ENCODE measurements around the gene KDF1.
"Not testable (repeated sequence)": the region's sequence is repeated elsewhere in the genome, so short reads cannot be mapped to it uniquely, and the experiment has no call there.

KDF1 gene

DNA sequence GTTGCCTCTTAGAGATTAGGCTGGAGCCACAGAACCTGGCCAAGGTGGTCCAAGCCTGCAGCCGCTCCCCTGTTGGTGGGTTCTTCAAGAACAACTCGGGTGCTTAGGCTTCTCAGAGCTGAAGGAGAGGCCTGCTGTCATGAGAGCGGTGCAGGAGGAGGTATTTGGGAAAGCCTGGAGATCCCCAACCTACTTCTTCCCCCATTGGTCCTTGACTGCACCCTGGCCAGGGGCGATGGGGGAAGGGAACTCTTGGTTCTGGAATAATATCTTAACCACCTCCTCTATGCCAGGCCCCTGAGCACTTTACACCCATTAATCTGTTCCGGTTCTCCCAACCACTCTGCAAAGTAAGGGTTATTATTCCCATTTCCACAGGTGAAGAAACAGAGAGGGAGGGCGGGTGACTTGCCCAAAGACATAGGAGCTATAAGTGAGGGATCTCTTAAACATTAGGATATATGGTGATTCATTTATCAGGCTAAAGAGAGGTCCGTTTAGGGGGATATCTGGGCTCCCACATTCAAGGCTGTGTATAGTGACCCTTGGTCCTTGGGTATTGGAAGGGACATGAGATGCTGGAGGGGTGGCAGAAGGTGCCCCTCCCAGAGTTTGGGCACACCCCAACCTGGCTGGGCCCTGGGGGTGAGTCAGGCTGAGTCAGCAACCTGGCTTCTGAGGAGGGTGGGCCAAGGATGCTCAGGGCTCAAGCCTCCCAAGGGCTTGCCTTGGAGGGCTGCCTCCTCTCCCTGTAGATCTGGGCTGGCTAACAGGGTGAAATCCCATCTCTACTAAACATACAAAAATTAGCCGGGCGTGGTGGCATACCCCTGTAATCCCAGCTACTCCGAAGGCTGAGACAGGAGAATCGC is 38.4 kb upstream of the KDF1 start:
- H3K27ac Mint-ChIP-seq, result no peak overlapping the region
- H3K4me1 Mint-ChIP-seq, result peaks cover 7% of the 10 kb centered on the region
- no peaks in the 10 kb centered on the region for H3K9me3 Mint-ChIP-seq
- H3K4me3 Mint-ChIP-seq, result no peak overlapping the region
- H3K36me3 Mint-ChIP-seq, result no peaks in the 10 kb centered on the region
- H3K27me3 Mint-ChIP-seq, result peaks cover 15% of the 10 kb centered on the region

- Mint-ChIP-seq H3K36me3 (no peaks in the 10 kb centered on the region), H3K27ac (no peak overlapping the region), H3K4me3 (no peak overlapping the region), H3K4me1 (peaks cover 15% of the 10 kb centered on the region), H3K9me3 (no peaks in the 10 kb centered on the region), H3K27me3 (peaks cover 21% of the 10 kb centered on the region)
These were observed 36.4 kb upstream of the KDF1 start for GRCh38 chr1:26996665-26997064.

- H3K27ac Mint-ChIP-seq, result no peak overlapping the region
These were observed 35.8 kb upstream of the KDF1 start for GRCh38 chr1:26996024-26996423.

GRCh38 chr1:26994787-26995517 is 34.7 kb upstream of the KDF1 start:
- Mint-ChIP-seq H3K4me1 (peaks cover 22% of the 10 kb centered on the region), H3K27me3 (peaks cover 27% of the 10 kb centered on the region), H3K27ac (no peak overlapping the region), H3K9me3 (no peaks in the 10 kb centered on the region), H3K36me3 (no peaks in the 10 kb centered on the region), H3K4me3 (peak overlapping the region; percentile 76)

More at GRCh38 chr1:26996024-26996423, 35.8 kb upstream of the KDF1 start:
- Mint-ChIP-seq H3K4me1 (peaks cover 22% of the 10 kb centered on the region), H3K4me3 (no peak overlapping the region), H3K36me3 (no peaks in the 10 kb centered on the region), H3K9me3 (no peaks in the 10 kb centered on the region), H3K27me3 (peaks cover 25% of the 10 kb centered on the region)

- Mint-ChIP-seq H3K9me3 (no peaks in the 10 kb centered on the region), H3K27ac (no peak overlapping the region)
These were observed 33.9 kb upstream of the KDF1 start for GRCh38 chr1:26994020-26994786.

GRCh38 chr1:26993237-26994019 is 33.2 kb upstream of the KDF1 start, which contains the start of gene TRNP1:
TRNP1 (plus strand) TSS chr1:26993692; CDS start chr1:26993787, 95 bp downstream.
- Mint-ChIP-seq H3K4me3 (peak within 1 kb of the TSS; percentile 82), H3K27me3 (peaks cover 27% of the 10 kb centered on the region), H3K4me1 (peaks cover 22% of the 10 kb centered on the region), H3K36me3 (no peaks in the 10 kb centered on the region), H3K9me3 (no peaks in the 10 kb centered on the region), H3K27ac (peak within 1 kb of the TSS; percentile 72)

More at GRCh38 chr1:26994020-26994786, 33.9 kb upstream of the KDF1 start:
- Mint-ChIP-seq H3K36me3 (no peaks in the 10 kb centered on the region), H3K27me3 (peaks cover 27% of the 10 kb centered on the region), H3K4me1 (peaks cover 22% of the 10 kb centered on the region), H3K4me3 (peak overlapping the region; percentile 76)

- H3K27ac Mint-ChIP-seq, result no peak overlapping the region
- H3K36me3 Mint-ChIP-seq, result no peaks in the 10 kb centered on the region
- H3K27me3 Mint-ChIP-seq, result peaks cover 25% of the 10 kb centered on the region
- peaks cover 15% of the 10 kb centered on the region for H3K4me1 Mint-ChIP-seq
- H3K4me3 Mint-ChIP-seq, result peak overlapping the region; percentile 57
- no peaks in the 10 kb centered on the region for H3K9me3 Mint-ChIP-seq
These were observed 31.2 kb upstream of the KDF1 start for GRCh38 chr1:26991310-26992116.

DNA sequence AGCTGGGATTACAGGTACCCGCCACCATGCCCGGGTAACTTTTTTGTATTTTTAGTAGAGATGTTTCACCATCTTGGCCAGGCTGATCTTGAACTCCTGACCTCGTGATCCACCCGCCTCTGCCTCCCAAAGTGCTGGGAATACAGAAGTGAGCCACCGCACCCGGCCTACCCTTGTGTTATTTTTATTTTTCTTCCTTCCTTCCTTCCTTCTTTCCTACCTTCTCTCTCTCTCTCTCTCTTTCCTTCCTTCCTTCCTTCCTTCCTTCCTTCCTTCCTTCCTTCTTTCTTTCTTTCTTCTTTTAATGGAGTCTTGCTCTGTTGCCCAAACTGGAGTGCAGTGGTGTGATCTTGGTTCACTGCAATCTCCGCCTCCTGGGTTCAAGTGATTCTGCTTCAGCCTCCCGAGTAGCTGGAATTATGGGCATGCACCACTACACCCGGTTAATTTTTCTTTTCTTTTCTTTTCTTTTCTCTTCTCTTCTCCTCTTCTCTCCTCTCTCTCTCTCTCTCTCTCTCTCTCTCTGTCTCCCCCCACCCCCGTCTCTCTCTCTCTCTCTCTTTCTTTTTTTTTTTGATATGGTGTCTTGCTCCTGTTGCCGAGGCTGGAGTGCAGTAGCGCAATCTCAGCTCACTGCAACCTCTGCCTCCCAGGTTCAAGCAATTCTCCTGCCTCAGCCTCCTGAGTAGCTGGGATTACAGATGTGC is 29.3 kb upstream of the KDF1 start:
- H3K9me3 Mint-ChIP-seq, H3K36me3 Mint-ChIP-seq, H3K4me3 Mint-ChIP-seq, H3K27ac Mint-ChIP-seq: not testable (repeated sequence)
- peaks cover 20% of the 10 kb centered on the region for H3K27me3 Mint-ChIP-seq
- peaks cover 15% of the 10 kb centered on the region for H3K4me1 Mint-ChIP-seq

DNA sequence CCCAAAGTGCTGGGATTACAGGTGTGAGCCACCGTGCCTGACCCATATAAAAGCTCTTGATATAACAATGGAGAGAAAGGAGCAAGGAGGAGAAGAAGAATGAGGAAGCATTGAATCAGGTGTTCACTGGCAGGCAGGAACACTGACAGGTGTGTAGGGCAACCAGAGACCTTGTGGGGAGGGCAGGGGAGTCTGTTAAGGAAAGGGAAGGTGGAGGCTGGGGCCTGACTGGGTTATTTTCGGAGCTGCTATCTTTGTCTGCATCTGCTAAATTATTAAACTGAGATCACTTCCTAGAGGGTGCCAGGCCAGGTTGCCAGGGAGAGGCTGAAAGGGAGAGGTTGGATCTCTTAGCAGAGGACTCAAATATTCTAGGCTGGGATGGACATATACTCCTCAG is 26.4 kb upstream of the KDF1 start:
- H3K4me3 Mint-ChIP-seq, result no peak overlapping the region
- peaks cover 6% of the 10 kb centered on the region for H3K4me1 Mint-ChIP-seq
- peaks cover 17% of the 10 kb centered on the region for H3K27me3 Mint-ChIP-seq
- H3K36me3 Mint-ChIP-seq, result no peaks in the 10 kb centered on the region
- no peak overlapping the region for H3K27ac Mint-ChIP-seq
- H3K9me3 Mint-ChIP-seq, result no peaks in the 10 kb centered on the region

GRCh38 chr1:26984291-26984690 is 24.0 kb upstream of the KDF1 start:
- Mint-ChIP-seq H3K27ac (no peak overlapping the region), H3K4me3 (no peak overlapping the region), H3K9me3 (no peaks in the 10 kb centered on the region), H3K36me3 (no peaks in the 10 kb centered on the region), H3K4me1 (no peaks in the 10 kb centered on the region), H3K27me3 (peaks cover 16% of the 10 kb centered on the region)

- Mint-ChIP-seq H3K4me3 (no peak overlapping the region), H3K4me1 (no peaks in the 10 kb centered on the region), H3K27ac (no peak overlapping the region), H3K27me3 (peaks cover 16% of the 10 kb centered on the region), H3K36me3 (no peaks in the 10 kb centered on the region), H3K9me3 (no peaks in the 10 kb centered on the region)
These were observed 23.6 kb upstream of the KDF1 start for GRCh38 chr1:26983863-26984262.

DNA sequence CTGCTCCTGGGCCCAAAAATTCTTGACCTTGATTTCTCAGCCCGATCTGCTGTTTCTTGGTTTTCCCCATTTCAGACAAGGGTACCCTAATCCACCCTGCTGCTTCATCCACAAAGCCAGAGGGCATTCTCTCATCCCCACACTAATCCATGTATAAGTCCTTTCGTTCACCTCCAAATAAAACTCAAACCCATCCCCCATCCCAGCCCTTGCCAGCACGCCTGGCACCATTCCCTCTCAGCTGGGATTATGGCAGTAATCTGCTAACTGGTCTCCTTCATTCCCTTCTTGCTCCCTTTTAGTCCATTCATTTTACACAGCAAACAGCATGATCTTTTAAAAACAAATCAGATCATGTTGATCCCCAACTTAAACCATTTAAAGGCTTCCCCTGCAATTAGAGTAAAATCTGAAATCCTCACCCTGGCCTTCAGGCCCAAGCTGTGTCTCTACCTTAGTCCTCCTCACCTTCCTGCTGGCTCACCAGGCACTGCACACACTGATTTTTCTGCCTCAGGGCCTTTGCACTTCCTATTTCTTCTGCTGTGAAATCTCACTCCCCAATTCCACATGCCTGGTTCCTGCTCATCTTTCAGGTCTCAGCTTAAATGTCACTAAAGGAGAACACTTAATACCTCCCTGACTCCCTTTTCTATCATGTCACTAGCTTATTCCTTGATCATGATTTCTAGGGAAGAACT is 21.0 kb upstream of the KDF1 start:
- H3K4me1 Mint-ChIP-seq, result no peaks in the 10 kb centered on the region
- H3K27me3 Mint-ChIP-seq, result peaks cover 12% of the 10 kb centered on the region
- H3K9me3 Mint-ChIP-seq, result no peaks in the 10 kb centered on the region
- H3K36me3 Mint-ChIP-seq, result no peaks in the 10 kb centered on the region
- no peak overlapping the region for H3K4me3 Mint-ChIP-seq
- H3K27ac Mint-ChIP-seq, result no peak overlapping the region

DNA sequence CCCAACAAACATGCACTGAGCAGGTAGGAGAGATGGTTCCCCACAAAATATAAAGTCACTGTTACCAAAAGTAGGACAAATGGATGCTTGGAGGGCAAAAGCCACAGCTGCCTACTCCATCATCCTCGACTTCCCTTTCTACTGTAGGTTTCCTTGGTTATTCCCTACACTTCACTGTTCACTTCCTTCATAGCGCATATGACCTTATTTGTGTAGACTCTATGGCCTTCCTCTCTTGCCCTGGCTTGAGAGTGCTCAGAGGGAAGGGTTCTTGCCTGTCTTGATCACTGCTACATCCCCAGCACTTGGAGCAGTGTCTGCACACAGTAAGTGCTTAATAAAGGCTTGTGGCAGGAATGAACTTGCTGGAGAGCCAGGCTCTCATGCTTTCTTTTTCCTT is 18.6 kb upstream of the KDF1 start:
- Mint-ChIP-seq H3K4me1 (no peaks in the 10 kb centered on the region), H3K27ac (no peak overlapping the region), H3K4me3 (no peak overlapping the region), H3K9me3 (no peaks in the 10 kb centered on the region), H3K36me3 (no peaks in the 10 kb centered on the region), H3K27me3 (peaks cover 6% of the 10 kb centered on the region)

Measured in activated naive CD4-positive, alpha-beta T cell treated with anti-CD3 and anti-CD28 coated beads, Interleukin-2, amount 50 U/mL, for 24 hours (primary cell).